H1 (cell line): Measurements from ENCODE around the gene BBX. TPM values are rescaled to one million over a fixed set of nuclear protein-coding genes. Genes with fewer than 3 reads are reported as not detected.

Experiments used
- CTCF ChIA-PET: fragments of 300-600 bp; sonication (Branson Sonifier 250); formaldehyde crosslinking; loops from one replicate; lab custom pipeline; 2021; ENCODE audit not compliant: partially characterized antibody; lab: Charles Lee
- POLR2A ChIA-PET: fragments of 300-600 bp; sonication (Branson Sonifier 250); formaldehyde crosslinking; loops from one replicate; lab custom pipeline; 2021; ENCODE audit warnings: inconsistent platforms; ENCODE audit not compliant: partially characterized antibody; lab: Charles Lee
- DNase-seq, 2 experiments: peaks; one replicate each; pipeline versions ENCODE4 v3.0.0 to v3.0.0-alpha.2; 2010 to 2022; ENCODE audit warnings: low spot score in 2 of 2, low read depth in 1 of 2, mixed read lengths in 1 of 2
- FAIRE-seq: peaks from 2 replicates; lab custom pipeline; 2011; peaks lifted over from hg19 to GRCh38; lab: Jason Lieb, UNC
- H2AFZ ChIP-seq: 2 replicates; pipeline ENCODE4 v1.8.1; 2012; ENCODE audit warnings: low read length, inconsistent platforms
- H2AK5ac ChIP-seq: 2 replicates; pipeline ENCODE4 v1.6.1; 2013; ENCODE audit warnings: low read depth, low read length
- H2BK120ac ChIP-seq: replicated peaks from 2 replicates; pipeline ENCODE3; 2013; ENCODE audit warnings: low read depth, low read length, inconsistent platforms
- H2BK12ac ChIP-seq: 2 replicates; pipeline ENCODE4 v1.6.1; 2013; ENCODE audit warnings: low read depth, low read length
- H2BK15ac ChIP-seq: 2 replicates; pipeline ENCODE4 v1.6.1; 2013; ENCODE audit warnings: low read length
- H2BK20ac ChIP-seq: 2 replicates; pipeline ENCODE4 v1.6.1; 2013; ENCODE audit warnings: low read length
- H2BK5ac ChIP-seq: 2 replicates; pipeline ENCODE4 v1.6.1; 2013; ENCODE audit warnings: low read depth, low read length
- H3K14ac ChIP-seq: 2 replicates; pipeline ENCODE4 v1.6.1; 2013; ENCODE audit warnings: inconsistent platforms; ENCODE audit not compliant: insufficient read length
- H3K18ac ChIP-seq: 2 replicates; pipeline ENCODE4 v1.6.1; 2013; ENCODE audit warnings: low read length; ENCODE audit errors: extremely low read depth
- H3K23ac ChIP-seq: 2 replicates; pipeline ENCODE4 v1.6.1; 2013; ENCODE audit warnings: inconsistent platforms; ENCODE audit not compliant: insufficient read length
- H3K23me2 ChIP-seq: 2 replicates; pipeline ENCODE4 v1.6.1; 2013; ENCODE audit warnings: low read depth, low read length
- H3K27ac ChIP-seq: 2 replicates; pipeline ENCODE4 v1.6.1; 2011; ENCODE audit warnings: low read depth, low read length, inconsistent platforms
- H3K27me3 ChIP-seq, 4 experiments: replicated peaks in 1 of 4; 1 replicate in 1 of 4; 2 replicates in 3 of 4; pipeline versions ENCODE4 v1.6.1 to v1.8.1; 2011 to 2013; ENCODE audit warnings: low read length in 3 of 4, mild to moderate bottlenecking in 3 of 4, inconsistent platforms in 2 of 4, mixed read lengths in 2 of 4, moderate library complexity in 1 of 4; ENCODE audit not compliant: control insufficient read depth in 3 of 4, insufficient read depth in 3 of 4; ENCODE audit errors: extremely low read depth in 1 of 4
- H3K36me3 ChIP-seq, 4 experiments: 2 replicates each; pipeline versions ENCODE4 v1.6.1 to v1.8.1; 2011 to 2013; ENCODE audit warnings: mild to moderate bottlenecking in 4 of 4, low read length in 3 of 4, moderate library complexity in 2 of 4, control low read depth in 1 of 4, inconsistent platforms in 1 of 4; ENCODE audit not compliant: insufficient read depth in 4 of 4, control insufficient read depth in 2 of 4
- H3K4ac ChIP-seq: replicated peaks from 2 replicates; pipeline ENCODE3; 2013; ENCODE audit warnings: low read length, low read depth, mixed read lengths, inconsistent platforms; ENCODE audit not compliant: insufficient read length
- H3K4me1 ChIP-seq, 4 experiments: replicated peaks in 1 of 4; 1 replicate in 1 of 4; 2 replicates in 3 of 4; pipeline versions ENCODE4 v1.6.1 to v1.8.1; 2011 to 2013; ENCODE audit warnings: low read length in 3 of 4, inconsistent platforms in 2 of 4, mixed read lengths in 1 of 4; ENCODE audit not compliant: insufficient read depth in 4 of 4, control insufficient read depth in 3 of 4
- H3K4me2 ChIP-seq, 2 experiments: 2 replicates each; pipeline versions ENCODE4 v1.6.1 to v1.8.1; 2011 to 2013; ENCODE audit warnings: low read depth in 2 of 2, low read length in 2 of 2, control low read depth in 1 of 2, inconsistent platforms in 1 of 2, mild to moderate bottlenecking in 1 of 2; ENCODE audit not compliant: insufficient read depth in 1 of 2
- H3K4me3 ChIP-seq, 4 experiments: fragments of 200-600, 300-600 bp in 1 of 4; sonication (generic), shearing (Covaris generic), sonication (Bioruptor Twin) in 1 of 4; 2 replicates each; pipeline versions ENCODE4 v1.5.1 to v1.8.1; 2011 to 2016; ENCODE audit warnings: low read length in 4 of 4, low read depth in 3 of 4, control low read depth in 2 of 4, inconsistent platforms in 2 of 4, mild to moderate bottlenecking in 2 of 4, mixed read lengths in 1 of 4, moderate library complexity in 1 of 4; ENCODE audit not compliant: insufficient read depth in 2 of 4; ENCODE audit errors: extremely low read depth in 1 of 4
- H3K56ac ChIP-seq: replicated peaks from 2 replicates; pipeline ENCODE3; 2013; ENCODE audit warnings: low read depth, mild to moderate bottlenecking, mixed read lengths, low read length, inconsistent platforms; ENCODE audit not compliant: insufficient read length
- H3K79me1 ChIP-seq: 2 replicates; pipeline ENCODE4 v1.6.1; 2013; ENCODE audit warnings: low read depth, low read length, control low read depth
- H3K79me2 ChIP-seq, 2 experiments: 2 replicates each; pipeline versions ENCODE4 v1.6.1 to v1.8.1; 2012 to 2013; ENCODE audit warnings: low read length in 2 of 2, mild to moderate bottlenecking in 2 of 2, inconsistent platforms in 1 of 2; ENCODE audit not compliant: insufficient read depth in 2 of 2, control insufficient read depth in 1 of 2
- H3K9ac ChIP-seq, 4 experiments: replicated peaks in 1 of 4; 1 replicate in 1 of 4; 2 replicates in 3 of 4; pipeline versions ENCODE4 v1.6.1 to v1.8.1; 2011 to 2013; ENCODE audit warnings: low read depth in 3 of 4, low read length in 3 of 4, control low read depth in 2 of 4, mild to moderate bottlenecking in 2 of 4, moderate library complexity in 2 of 4, inconsistent platforms in 1 of 4; ENCODE audit errors: extremely low read depth in 1 of 4
- H3K9me3 ChIP-seq, 2 experiments: 2 replicates each; pipeline versions ENCODE4 v1.6.1 to v1.8.1; 2012 to 2013; ENCODE audit warnings: mild to moderate bottlenecking in 2 of 2, moderate library complexity in 2 of 2, control low read depth in 1 of 2, inconsistent platforms in 1 of 2, low read depth in 1 of 2, low read length in 1 of 2, mixed read lengths in 1 of 2; ENCODE audit not compliant: insufficient read depth in 2 of 2
- H4K20me1 ChIP-seq, 2 experiments: replicated peaks in 1 of 2; 2 replicates each; pipeline versions ENCODE3 to v1.8.1; 2011 to 2013; ENCODE audit warnings: inconsistent platforms in 2 of 2, low read length in 2 of 2, mild to moderate bottlenecking in 1 of 2; ENCODE audit not compliant: insufficient read depth in 2 of 2, control insufficient read depth in 1 of 2
- H4K5ac ChIP-seq: 2 replicates; pipeline ENCODE4 v1.6.1; 2013; ENCODE audit warnings: low read length, low read depth, mixed read lengths, inconsistent platforms; ENCODE audit not compliant: insufficient read length
- H4K8ac ChIP-seq: 2 replicates; pipeline ENCODE4 v1.8.0; 2013; ENCODE audit warnings: mild to moderate bottlenecking, moderate library complexity, low read length, inconsistent platforms; ENCODE audit not compliant: insufficient read depth; ENCODE audit errors: extremely low read depth
- H4K91ac ChIP-seq: replicated peaks from 2 replicates; pipeline ENCODE3; 2013; ENCODE audit warnings: low read length, mixed read lengths, inconsistent platforms; ENCODE audit not compliant: insufficient read length
- ATF3 ChIP-seq: IDR thresholded peaks from 2 replicates; pipeline ENCODE4 v1.6.1; 2011; ENCODE audit warnings: low read depth, mild to moderate bottlenecking, low read length; ENCODE audit not compliant: insufficient read depth
- CTCF ChIP-seq, 3 experiments: IDR thresholded peaks; 1 replicate in 2 of 3; 2 replicates in 1 of 3; pipeline versions ENCODE4 v1.5.1 to v1.6.1; 2011; ENCODE audit warnings: low read length in 3 of 3, mild to moderate bottlenecking in 3 of 3, inconsistent platforms in 2 of 3, low read depth in 1 of 3, moderate library complexity in 1 of 3; ENCODE audit not compliant: insufficient read depth in 1 of 3; ENCODE audit errors: control extremely low read depth in 1 of 3
- EZH2 ChIP-seq: fragments of 200-600 bp; sonication (generic); IDR thresholded peaks from 2 replicates; pipeline ENCODE4 v1.7.1; 2012; ENCODE audit warnings: low read depth, mild to moderate bottlenecking, moderate library complexity, low read length, inconsistent platforms; ENCODE audit not compliant: severe bottlenecking
- HDAC6 ChIP-seq: IDR thresholded peaks from one replicate; pipeline ENCODE4 v1.7.1; 2012; ENCODE audit warnings: low read depth, mild to moderate bottlenecking, inconsistent platforms, low read length, moderate library complexity
- JUND ChIP-seq: IDR thresholded peaks from 2 replicates; pipeline ENCODE4 v1.6.1; 2011; ENCODE audit warnings: mild to moderate bottlenecking, improper control_type of control experiment, low read length
- RAD21 ChIP-seq, 2 experiments: IDR thresholded peaks in 1 of 2; conservative IDR thresholded peaks in 1 of 2; 2 replicates each; pipeline ENCODE4 v1.6.1; 2011; ENCODE audit warnings: low read depth in 2 of 2, low read length in 2 of 2, improper control_type of control experiment in 1 of 2, inconsistent platforms in 1 of 2, mild to moderate bottlenecking in 1 of 2, moderate library complexity in 1 of 2
- TEAD4 ChIP-seq: IDR thresholded peaks from 2 replicates; pipeline ENCODE4 v1.6.1; 2012; ENCODE audit warnings: low read depth, low read length, inconsistent platforms, mixed read lengths
- WGBS, 2 experiments: shearing (Covaris generic) in 1 of 2; methylation state at CpG; one replicate each; pipeline versions ENCODE4 v1.1.6 to v1.1.7; 2013 to 2015; ENCODE audit warnings: low lambda C conversion rate in 2 of 2, mixed read lengths in 2 of 2, inconsistent platforms in 1 of 2, low coverage in 1 of 2, missing lambda C conversion rate in 1 of 2; ENCODE audit not compliant: insufficient replicate concordance in 2 of 2, insufficient coverage in 1 of 2, insufficient read length in 1 of 2; ENCODE audit errors: extremely low coverage in 1 of 2, missing lambda C conversion rate in 1 of 2; 5-methylcytosine and 5-hydroxymethylcytosine counted together
- polyA plus RNA-seq, 7 experiments: library from polyadenylated mRNA; depleted of rRNA in 3 of 7; stranded (reverse) in 5 of 7; unstranded in 2 of 7; fragments of >200 nt in 5 of 7; fragments of 200-250 nt in 2 of 7; gene quantifications; 1 replicate in 5 of 7; 2 replicates in 1 of 7; 4 replicates in 1 of 7; pipeline versions ENCODE4 v1.2.1 to v1.2.3, GENCODE V29; 2011 to 2013; ENCODE audit warnings: missing spikeins in 2 of 7, mixed read lengths in 2 of 7
- total RNA-seq: library from RNA; stranded (reverse); fragmentation: NEBNext Ultra II Directional; extraction: Animal tissue kit (Norgen Biotek cat#: 25700); gene quantifications from 2 replicates; pipeline ENCODE4 v1.2.1, GENCODE V29; 2021

The BBX gene
- total and polyA plus RNA-seq, 2 of the 8 experiments (the other 6 are each of a cell fraction or from before 2014, with no cell fraction given), result 11.0 to 42.5 TPM

GRCh38 chr3:107676469-107677309 is 153.9 kb downstream of the BBX start:
- Histone ChIP-seq H3K56ac (no peak overlapping the region), H3K27me3 (no peaks in the 10 kb centered on the region), H2AK5ac (no peak overlapping the region), H3K23me2 (no peaks in the 10 kb centered on the region), H3K4me2 (no peak overlapping the region), H3K79me1 (no peaks in the 10 kb centered on the region; the same call in 1 of the 2 replicates), H4K20me1 (no peaks in the 10 kb centered on the region), H2BK5ac (no peak overlapping the region), H3K4me1 (no peaks in the 10 kb centered on the region), H2BK15ac (no peak overlapping the region), H4K5ac (no peak overlapping the region), H3K9ac (no peak overlapping the region), H2BK20ac (no peak overlapping the region), H4K8ac (no peak overlapping the region), H4K91ac (no peak overlapping the region), H3K4ac (no peak overlapping the region), H3K9me3 (no peaks in the 10 kb centered on the region), H3K79me2 (no peaks in the 10 kb centered on the region; a peak in 1 of 4 replicates), H3K27ac (no peak overlapping the region), H3K18ac (no peak overlapping the region), H3K4me3 (no peak overlapping the region), H3K36me3 (no peaks in the 10 kb centered on the region), H2BK120ac (no peak overlapping the region), H2BK12ac (no peak overlapping the region), H3K14ac (no peak overlapping the region), H3K23ac (no peak overlapping the region), H2AFZ (no peak overlapping the region)
- POLR2A ChIA-PET, result no interaction called here
- CTCF ChIA-PET, result interaction anchor here (0.6 to 9.1 kb wide), 40 partner anchors 8 to 946 kb away, joined by 3 to 121 read pairs (median 5); no protein-coding TSS in a partner anchor
- FAIRE-seq (peak; percentile 28), DNase-seq (no peak)
- TF ChIP-seq JUND, result no peak
- TF ChIP-seq HDAC6, result no peak
- no peak for TF ChIP-seq TEAD4
- no peak for TF ChIP-seq EZH2
- TF ChIP-seq CTCF (IDR thresholded peaks at IDR 0.05; ENCODE audit: control extremely low read depth in 1 of 3, insufficient read depth in 1 of 3, low read depth in 1 of 3, low read length in 3 of 3), result peak in 1 of 3 experiments; percentile 34; a peak in 2 of 4 replicates
- TF ChIP-seq RAD21 (IDR thresholded peaks at IDR 0.05 in 1 of 2, conservative IDR thresholded peaks at IDR 0.05 in 1 of 2; ENCODE audit: low read depth in 2 of 2, low read length in 2 of 2), result peak in 1 of 2 experiments; percentile 42; a peak in 3 of 4 replicates
- no peak for TF ChIP-seq ATF3
- 69% methylated on average over 2 of the region's 2 CpGs; no CpG with 5 or more reads in 1 of the 2 experiments for WGBS, 2 experiments
